NCI-H2196 (cell line): ENCODE results near the gene ESYT3.
"Not testable (repeated sequence)": the region's sequence is repeated elsewhere in the genome, so short reads cannot be mapped to it uniquely, and the experiment has no call there.

Source experiments
- DNase-seq: peaks from one replicate; lab custom pipeline; 2025; ENCODE audit not compliant: unreplicated experiment; lab: John Stamatoyannopoulos, UW

Gene ESYT3

GRCh38 chr3:138408751-138409570, 25.5 kb upstream of the ESYT3 start:
- no peak for DNase-seq

GRCh38 chr3:138412821-138413551, 21.4 kb upstream of the ESYT3 start:
- no peak for DNase-seq

- not testable (repeated sequence) for DNase-seq
These were observed 18.2 kb upstream of the ESYT3 start for GRCh38 chr3:138416236-138416635.

GRCh38 chr3:138417559-138417982, 16.8 kb upstream of the ESYT3 start:
- DNase-seq: peak; percentile 96

- DNase-seq: no peak
These were observed 15.7 kb upstream of the ESYT3 start for GRCh38 chr3:138418601-138419206.

GRCh38 chr3:138423316-138423715, 11.1 kb upstream of the ESYT3 start:
- DNase-seq: no peak

- no peak for DNase-seq
These were observed 10.1 kb upstream of the ESYT3 start for GRCh38 chr3:138424323-138424722.

GRCh38 chr3:138426211-138426610, 8.2 kb upstream of the ESYT3 start:
- DNase-seq: peak; percentile 52

GRCh38 chr3:138426754-138427153, 7.7 kb upstream of the ESYT3 start:
- not testable (repeated sequence) for DNase-seq

GRCh38 chr3:138429665-138430064, 4.8 kb upstream of the ESYT3 start:
- no peak for DNase-seq

GRCh38 chr3:138432576-138433240, 1.7 kb upstream of the ESYT3 start:
- DNase-seq: no peak

GRCh38 chr3:138433892-138434275, 532 bp upstream of the ESYT3 start:
- DNase-seq: no peak

GRCh38 chr3:138434875-138435772, 708 bp downstream of the ESYT3 start:
- DNase-seq: peak; percentile 47

GRCh38 chr3:138435840-138436239, 1.4 kb downstream of the ESYT3 start:
- no peak for DNase-seq

- no peak for DNase-seq
These were observed 2.9 kb downstream of the ESYT3 start for GRCh38 chr3:138437281-138437680.

- DNase-seq: no peak
These were observed 4.5 kb downstream of the ESYT3 start for GRCh38 chr3:138438896-138439295.

GRCh38 chr3:138439646-138440045, 5.2 kb downstream of the ESYT3 start:
- no peak for DNase-seq

GRCh38 chr3:138440121-138440521, 5.7 kb downstream of the ESYT3 start:
- peak; percentile 48 for DNase-seq

- DNase-seq: no peak
These were observed 6.2 kb downstream of the ESYT3 start for GRCh38 chr3:138440596-138440995.

- DNase-seq: no peak
These were observed 6.8 kb downstream of the ESYT3 start for GRCh38 chr3:138441256-138441655.
